NCI-H69 (cell line): Measurements from ENCODE around the gene UBE2J1.
A peak's percentile ranks its signal among the peaks of the same experiment; 100 is the strongest.
"Not testable (repeated sequence)": the region's sequence is repeated elsewhere in the genome, so short reads cannot be mapped to it uniquely, and the experiment has no call there.

Experiments
- DNase-seq: peaks from one replicate; lab custom pipeline; 2025; lab: John Stamatoyannopoulos, UW

Gene UBE2J1, protein sequence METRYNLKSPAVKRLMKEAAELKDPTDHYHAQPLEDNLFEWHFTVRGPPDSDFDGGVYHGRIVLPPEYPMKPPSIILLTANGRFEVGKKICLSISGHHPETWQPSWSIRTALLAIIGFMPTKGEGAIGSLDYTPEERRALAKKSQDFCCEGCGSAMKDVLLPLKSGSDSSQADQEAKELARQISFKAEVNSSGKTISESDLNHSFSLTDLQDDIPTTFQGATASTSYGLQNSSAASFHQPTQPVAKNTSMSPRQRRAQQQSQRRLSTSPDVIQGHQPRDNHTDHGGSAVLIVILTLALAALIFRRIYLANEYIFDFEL

DNA sequence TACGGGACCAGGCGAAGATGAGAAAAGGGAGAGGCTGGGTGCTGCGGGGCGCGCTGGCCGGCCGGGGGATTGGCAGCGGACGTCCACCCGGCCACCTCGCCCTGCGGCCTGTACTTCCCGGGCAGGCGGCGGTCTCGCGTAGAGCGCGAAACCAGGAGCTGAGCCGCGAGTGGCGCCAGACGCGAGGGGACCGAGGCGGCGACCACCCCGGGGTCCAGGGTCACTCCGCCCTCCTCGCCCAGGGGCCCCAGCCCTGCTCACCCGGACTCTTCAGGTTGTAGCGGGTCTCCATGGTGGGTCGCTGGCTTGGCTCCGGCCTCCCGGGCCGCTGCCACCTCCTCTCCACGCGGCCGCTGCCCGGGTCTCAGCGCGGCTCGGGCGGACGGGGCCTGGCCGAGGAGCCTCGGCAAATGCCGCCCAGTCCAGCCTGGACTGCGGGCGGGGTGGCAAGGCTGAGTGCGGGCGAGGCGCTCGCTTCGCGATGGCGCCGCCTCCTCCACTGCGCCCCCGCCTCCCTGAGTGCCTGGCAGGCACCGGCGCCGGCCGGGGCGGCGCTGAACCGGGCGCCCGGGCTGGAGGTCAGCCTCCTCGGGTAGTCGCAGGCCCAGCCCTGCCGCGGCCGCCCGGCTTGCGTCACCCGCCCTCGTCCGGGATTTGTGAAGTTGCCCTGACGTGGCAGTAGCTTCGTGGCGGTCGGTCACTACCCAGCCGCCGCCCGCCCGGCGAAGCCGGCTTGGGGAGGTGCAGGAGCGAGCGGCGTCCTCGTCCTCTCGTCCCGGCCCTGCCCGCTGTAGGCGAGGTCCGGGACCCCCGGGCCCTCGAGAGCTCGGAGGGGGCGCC lies at the start of gene UBE2J1:
Gene UBE2J1, minus strand, starts transcription at position 445 of the 840 bp plus-strand sequence. Its CDS starts 153 bp downstream, at position 292.
- peak; percentile 87 for DNase-seq

DNA sequence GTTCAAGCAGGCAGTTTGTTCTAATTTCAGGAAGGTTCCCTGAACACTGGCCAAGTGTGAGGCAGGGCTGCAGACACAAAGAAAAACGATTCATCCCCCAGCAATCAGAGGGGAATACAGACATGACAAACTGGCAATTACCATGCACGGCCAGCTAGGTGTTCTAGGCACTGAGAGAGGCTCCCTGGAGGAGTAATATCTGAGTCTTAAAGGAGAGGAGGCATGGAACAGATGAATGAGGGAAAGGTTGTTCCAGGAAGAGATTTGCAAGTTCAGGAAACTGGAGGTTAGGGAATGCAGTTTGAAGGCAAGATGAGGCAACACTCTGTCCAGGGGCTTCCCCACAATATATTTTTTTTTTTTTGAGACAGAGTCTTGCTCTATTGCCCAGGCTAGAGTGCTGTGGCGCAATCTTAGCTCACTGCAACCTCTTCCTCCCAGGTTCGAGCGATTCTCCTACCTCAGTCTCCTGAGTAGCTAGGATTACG lies 48.4 kb upstream of the UBE2J1 start:
- peak; percentile 84 for DNase-seq

DNA sequence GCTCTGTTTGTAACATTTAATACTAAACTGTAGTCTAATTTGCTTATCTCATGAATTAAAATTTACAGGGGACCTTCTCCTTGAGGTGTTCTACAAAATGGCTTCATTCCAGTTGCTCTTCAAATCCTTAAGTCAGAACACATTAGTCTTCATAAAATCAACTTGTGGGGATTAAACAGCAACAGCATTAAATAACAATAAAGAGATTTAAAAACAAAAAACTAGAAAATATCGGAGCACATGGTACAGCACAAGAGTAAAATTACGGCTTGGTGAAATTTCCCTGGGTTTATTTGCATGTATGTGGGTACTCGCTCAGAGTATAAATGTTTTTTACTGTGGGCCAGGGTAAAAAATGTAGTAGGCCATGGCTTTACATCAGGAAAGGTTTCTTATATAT lies 47.5 kb upstream of the UBE2J1 start:
- DNase-seq = no peak

DNA sequence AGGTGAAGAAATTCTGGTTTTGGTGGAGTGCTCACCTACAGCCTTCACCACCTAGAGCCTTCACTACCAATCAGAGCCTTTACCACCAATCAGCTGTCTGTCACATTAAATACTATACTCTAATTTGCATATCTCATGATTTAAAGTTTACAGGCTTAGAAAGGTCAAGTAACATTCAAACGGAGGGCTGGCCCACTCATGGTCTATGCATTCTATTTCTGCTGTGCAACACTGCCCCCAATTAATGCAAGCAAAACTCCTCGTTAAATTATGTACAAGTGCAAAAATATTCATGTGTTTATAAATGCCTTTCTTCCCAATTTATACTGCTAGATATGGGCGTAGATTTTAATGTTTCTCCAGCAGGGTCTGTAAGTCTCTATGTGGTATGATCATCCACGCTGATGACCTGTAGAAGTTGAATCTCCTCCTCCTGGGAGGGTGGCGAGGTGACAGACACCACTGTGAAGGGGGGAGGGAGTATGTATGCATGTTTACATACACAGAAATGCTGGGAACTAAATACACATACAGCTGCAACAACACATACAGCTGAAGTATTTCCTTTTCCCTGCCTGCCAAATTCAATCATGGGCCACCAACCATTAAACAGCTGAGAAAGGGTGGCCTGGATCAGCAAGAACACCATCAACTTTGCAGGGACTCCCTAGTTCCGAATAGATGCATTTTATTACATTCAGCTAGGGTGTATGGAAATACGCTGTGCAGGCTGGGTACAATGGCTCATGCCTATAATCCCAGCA lies 46.4 kb upstream of the UBE2J1 start:
- DNase-seq = peak; percentile 51

DNA sequence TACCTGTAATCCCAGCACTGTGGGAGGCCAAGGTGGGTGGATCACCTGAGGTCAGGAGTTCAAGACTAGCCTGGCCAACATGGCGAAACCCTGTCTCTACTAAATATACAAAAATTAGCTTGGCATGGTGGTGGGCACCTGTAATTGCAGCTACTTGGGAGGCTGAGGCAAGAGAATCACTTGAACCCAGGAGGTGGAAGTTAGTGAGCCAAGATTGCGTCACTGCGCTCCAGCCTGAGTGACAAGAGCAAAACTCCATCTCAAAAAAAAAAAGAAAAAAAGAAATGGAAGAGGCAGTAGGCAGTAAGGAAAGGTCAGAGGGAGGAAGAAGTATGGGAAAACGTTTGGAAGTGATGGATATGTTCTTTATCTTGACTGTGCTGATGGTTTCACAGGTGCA lies 45.4 kb upstream of the UBE2J1 start:
- DNase-seq = not testable (repeated sequence)

DNA sequence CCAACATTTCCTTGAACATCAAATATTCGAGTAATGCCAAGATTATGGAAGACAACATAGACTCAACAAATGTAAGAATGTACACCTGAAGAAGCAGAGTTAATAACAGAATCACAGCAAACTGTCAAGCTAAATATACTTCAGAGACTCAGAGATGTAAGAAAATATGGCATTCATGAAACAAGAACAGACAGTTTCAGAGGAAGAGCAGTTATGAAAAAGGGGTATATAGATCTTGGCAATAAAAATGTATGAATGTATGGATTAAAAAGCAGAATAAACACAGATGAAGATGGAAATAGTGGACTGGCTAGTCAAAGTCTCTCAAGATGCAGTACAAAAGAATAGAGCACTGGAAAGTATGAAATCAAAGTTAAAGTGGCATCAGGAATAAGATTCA lies 41.1 kb upstream of the UBE2J1 start:
- no peak for DNase-seq

DNA sequence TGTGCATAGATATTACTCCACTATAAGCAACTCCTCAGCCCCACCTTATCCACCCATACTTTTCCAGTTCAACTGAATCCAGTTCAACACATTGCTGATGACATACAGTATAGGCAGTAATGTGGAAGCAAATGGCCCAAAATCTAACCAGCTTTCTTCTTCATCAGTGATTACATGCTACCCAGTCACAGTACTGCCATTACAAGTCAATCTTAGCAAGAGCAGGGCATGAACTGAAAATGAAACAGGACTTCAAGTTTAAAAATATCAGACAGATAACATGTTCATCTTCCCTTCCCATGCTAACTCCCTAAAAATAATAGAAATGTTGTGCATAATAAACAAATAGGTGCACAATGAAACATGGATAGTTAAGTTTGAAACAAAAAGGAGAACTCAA lies 40.3 kb upstream of the UBE2J1 start:
- no peak for DNase-seq

DNA sequence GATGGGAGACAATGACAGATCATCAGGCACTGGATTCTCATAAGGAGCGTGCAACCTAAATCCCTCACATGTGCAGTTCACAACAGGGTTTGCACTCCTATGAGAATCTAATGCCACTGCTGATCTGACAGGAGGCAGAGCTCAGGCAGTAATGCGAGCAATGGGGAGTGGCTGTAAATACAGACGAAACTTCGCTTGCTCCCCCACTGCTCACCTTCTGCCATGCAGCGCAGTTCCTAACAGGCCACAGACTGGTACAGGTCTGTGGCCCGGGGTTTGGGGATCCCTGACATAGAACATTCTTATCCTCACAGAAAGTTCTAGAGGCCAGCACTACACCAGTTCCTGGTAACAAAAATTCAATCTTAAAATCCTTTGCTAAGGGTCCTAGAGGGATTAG lies 36.3 kb upstream of the UBE2J1 start:
- DNase-seq = peak; percentile 28

DNA sequence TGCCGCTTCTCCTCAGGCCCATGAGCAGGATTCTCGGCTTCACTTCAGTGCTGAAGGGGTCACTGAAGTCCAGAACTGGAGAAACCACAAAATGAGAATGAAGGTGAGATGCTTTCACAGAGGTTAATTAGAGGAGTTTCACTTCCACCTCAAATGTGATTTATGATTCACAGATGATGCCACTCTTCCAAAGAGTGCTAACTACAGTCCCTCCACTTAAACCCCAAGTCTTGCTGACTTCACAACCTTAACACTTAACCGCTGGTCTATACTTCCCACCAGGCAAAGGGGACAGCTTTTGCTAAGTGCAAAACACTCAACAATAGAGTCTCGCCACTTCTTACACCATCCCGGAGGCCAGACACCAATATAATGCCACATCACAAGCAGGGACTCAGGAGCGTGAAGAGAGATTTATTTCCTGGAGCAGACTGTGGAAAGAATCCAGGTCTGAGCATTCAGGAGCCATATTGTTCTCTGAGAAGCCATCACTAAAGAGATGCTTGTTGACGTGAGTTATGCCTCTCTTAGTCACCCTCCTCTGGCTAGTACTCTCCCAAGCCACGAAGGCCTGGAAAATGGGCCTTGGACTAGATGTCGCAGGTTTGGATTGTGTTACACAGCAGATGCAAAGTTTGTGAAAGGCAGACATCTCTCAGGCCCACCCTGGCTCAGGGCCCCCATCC lies 35.1 kb upstream of the UBE2J1 start:
- no peak for DNase-seq

DNA sequence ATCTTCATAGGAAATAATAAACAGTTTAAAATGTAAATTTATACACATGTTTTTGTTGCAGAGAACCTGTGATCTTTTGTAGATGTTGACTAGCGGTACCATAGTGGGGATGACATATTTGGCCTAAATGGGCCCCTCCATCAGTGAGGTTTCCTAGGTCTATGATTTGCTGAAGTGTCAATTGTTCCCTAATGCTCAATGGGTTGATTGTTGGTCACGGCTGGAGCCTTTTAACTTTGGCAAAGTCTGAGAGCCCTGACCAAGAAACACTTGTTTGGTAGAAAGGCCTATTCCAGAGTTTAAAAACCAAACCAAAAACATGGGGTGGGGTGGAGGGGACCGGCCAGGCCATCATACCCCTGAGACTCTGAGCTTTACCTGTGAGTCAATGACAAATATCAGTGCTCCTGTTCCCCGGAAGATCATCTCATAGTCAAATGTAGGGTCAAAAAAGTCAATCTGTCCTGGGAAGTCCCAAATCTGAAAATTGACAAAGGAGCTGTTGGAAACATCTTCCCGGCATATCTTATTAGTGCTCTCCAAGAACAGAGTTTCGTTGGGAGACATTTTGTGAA lies 34.5 kb upstream of the UBE2J1 start:
- no peak for DNase-seq

DNA sequence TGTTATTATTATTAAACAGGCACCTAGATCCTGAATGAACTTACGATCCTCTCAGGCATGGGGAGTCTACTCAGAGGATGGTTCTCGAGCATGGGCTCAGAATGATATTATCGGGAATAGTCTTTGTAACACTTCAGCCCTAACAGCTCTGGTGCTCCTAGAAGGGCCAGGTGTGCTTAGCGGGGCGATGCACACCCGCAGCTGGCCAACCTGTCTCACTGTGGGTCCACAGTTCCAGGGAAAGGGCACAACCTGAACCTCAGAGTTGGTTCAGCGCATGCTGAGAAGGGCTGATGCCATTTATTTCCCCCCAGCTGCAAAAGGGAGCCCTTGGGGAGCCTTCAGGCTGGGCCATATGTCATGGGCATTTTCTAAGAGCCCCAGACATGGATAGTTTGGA lies 33.3 kb upstream of the UBE2J1 start:
- DNase-seq = peak; percentile 75

DNA sequence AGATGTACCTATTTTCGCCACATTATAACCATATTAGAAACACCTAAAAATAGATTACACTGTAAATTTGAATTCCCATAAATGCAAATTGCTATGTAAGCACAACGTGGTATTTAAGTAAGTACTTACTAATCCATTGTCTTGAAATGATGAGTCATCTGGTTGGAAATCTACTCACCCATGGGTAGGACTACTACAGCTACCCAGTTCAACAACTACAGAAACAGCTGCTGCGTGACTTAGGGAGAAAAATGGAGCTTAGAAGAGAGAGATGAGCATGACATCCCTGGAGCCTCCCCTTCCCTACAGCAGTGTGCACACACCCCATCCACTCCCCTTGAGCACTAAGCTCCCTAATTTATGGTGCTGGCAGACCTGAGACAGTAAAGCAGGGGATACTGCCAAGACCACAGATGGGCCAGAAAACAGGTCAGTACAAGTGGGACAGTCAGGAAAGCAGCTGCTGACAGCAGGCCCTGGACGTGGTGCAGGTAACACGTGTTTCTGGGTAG lies 32.7 kb upstream of the UBE2J1 start:
- DNase-seq = peak; percentile 95

DNA sequence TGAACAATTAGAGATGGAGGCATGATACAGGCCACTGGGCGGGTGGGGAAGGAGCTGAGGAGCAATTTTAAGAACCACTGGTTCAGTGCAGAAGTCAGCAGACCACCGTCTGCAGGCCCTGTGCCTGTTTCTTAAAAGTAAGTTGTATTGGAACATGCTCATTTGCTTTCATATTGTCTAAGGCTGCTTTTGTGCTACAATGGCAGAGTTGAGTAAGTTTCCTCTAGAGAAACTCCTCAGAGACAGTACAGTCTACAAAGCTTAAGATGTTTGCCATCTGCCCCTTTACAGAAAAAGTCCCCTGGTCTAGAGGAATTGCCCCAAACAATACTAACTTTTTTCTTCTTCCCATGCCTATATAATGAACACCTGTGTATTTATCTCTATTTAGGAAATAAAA lies 28.5 kb upstream of the UBE2J1 start:
- no peak for DNase-seq

DNA sequence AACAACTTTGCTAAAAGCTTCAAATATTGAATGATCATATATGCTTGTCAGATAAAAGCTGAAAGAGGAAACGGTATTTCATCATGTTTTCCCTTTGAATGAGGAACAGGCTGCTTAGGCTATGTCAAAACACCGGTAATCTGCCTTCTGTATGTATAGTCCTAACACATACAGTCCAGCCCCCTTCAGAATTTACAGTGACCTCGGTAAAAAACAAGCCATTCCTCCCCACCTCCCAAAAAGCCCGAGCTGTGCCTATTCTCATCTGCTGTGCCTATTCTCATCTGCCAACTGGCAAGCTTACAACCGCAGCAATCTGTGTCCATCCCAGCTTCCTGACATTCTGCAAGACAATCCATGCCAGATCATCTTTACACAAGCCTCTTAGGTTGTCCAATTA lies 26.8 kb upstream of the UBE2J1 start:
- DNase-seq = no peak

DNA sequence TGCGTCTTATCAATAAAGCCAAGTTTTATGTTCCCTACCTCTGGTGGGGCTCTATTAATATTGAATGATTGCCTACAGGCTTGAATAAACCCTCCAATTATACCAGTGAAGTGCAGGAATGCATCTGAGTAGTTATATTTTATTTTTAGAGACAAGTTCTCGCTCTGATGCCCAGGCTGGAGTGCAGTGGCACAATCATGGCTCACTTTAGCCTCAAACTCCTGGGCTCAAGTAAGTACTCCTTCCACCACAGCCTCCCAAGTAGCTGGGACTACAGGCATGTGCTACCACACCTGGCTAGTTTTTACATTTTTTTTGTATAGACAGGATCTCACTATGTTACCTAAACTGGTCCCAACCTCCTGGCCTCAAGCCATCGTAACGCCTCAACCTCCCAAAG lies 26.1 kb upstream of the UBE2J1 start:
- DNase-seq = no peak

DNA sequence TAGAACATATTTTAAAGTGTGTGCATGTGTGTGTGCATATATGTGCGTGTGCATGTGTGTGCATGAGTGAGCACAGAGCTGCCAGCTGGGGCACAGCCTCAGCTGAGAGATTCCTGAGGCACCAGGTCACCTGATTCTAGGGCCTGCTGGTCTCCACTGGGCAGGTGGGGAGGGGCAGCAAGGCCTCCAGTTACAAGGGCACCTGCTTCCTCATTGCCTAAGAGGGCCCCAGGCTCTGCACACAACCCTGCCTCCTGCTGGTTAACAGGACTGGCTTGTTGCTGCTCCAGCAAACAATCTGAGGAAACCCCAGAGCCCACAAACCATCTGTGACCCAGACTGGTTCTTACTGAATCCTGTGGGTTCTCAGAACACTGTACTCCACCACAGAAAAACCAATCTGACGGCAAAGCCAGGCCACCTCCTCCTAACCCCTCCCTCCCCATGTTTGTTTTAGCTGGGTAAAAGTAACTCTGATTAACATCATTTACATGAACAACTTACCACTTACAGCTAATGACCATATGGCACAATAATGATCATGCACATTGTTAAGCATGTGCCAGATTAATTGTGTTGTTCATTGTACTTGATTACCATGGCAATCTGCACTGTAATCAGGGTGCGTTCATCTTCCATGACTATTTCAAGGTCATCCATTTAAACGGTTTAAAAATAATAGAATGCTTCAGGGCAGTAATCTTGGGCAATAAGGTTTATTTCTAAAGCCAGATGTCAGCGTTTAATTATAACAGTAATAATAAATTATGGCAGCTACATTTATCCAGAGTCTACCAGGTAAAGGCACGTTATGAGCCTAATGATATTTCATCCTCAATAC lies 23.1 kb upstream of the UBE2J1 start:
- peak; percentile 100 for DNase-seq

DNA sequence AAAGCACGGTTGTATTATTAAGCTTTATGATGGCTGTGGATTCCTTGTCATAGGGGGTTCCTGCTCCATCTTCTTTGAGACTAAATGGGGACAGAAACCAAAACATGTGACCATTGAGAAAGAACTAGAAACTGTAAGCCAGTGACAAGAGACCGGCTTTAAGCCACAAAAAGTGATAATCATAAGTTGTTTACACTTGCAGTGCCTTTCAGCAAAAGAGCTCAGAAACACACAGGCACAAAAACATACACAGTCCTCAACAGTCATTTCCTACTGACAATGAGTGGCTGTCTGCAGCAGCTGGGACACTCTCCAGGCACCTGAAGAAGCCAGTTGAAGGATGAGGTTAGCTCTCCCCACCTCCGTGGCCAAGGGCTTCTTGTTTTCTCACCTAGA lies 20.0 kb upstream of the UBE2J1 start:
- peak; percentile 29 for DNase-seq

DNA sequence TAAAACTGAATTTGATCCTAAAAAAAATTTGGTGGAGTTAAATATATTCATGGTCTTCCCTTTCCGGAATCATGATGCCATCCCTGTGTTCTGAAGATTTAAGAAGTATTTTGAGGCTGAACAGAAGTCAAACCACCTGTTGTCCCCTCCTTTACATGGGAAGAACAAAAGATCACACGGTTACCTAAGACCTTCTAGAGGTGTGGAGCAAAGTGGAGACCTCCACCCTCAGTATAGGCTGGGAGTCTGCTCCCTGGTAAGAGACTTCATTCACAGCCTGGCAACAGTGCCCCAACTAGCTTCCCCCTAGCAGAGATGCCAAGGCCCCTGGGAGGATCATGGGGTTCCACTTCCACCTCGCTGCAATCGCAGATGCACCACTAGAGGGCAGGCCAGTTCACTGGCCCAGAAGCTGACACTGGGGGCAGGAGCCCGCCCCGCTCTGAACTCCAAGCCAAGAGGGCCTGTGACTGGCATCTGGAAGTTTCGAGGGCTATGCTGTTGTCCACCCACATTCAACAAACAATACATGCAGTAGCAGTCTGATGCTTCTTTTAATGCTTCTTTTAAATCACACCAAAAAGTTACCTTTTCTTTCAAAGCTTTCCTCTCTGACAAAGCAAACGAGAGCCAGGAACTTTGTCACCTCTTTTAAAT lies 19.5 kb upstream of the UBE2J1 start:
- peak; percentile 81 for DNase-seq

DNA sequence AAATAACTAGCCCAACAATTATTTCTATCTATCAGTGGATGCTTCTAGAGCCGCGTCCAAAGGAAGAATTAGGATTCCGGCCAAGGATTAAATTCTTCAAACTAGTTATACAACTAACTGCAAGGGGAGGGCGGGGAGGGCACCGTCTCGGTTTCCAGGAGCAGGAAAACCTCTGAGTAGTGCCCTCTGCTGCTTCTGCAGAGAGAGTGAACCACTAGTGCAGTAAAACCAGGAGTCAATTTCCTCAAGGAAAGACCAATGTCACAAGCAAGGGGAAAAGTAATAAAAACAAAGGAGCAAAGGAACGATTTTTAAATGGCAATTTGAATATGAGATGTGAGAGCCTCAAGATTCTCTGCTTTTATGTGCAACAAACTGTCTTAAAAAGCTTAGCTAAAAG lies 16.5 kb upstream of the UBE2J1 start:
- DNase-seq = peak; percentile 25

DNA sequence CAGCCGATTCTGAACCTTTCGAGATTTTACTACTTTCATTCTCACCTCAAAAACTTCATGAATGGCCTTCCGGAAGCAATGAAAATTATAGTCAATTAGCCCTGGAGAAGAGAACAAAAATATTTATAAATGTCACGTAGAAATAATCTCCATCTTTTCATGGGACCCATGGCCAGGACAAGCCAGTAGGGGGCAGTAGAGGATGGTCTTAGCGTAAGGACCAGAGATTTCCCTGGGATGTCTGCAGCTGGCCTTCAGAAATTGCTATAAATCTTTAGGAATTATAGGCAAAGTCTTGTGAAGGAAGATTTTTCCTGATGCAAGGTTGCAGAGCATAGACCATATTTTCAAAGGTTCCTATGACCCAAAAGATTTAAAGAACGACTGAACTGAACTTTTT lies 15.6 kb upstream of the UBE2J1 start:
- DNase-seq = peak; percentile 78
